HG02623 (cell line): ENCODE data around the gene RPL21.

Source experiments
- ATAC-seq: cut with Tn5 transposase; IDR thresholded peaks from one replicate; pipeline ENCODE4 v1.9.1; 2021; ENCODE audit warnings: moderate library complexity; ENCODE audit not compliant: unreplicated experiment

RPL21 gene

GRCh38 chr13:27257648-27258253 is 6.4 kb downstream of the RPL21 start:
- ATAC-seq = no peak

DNA sequence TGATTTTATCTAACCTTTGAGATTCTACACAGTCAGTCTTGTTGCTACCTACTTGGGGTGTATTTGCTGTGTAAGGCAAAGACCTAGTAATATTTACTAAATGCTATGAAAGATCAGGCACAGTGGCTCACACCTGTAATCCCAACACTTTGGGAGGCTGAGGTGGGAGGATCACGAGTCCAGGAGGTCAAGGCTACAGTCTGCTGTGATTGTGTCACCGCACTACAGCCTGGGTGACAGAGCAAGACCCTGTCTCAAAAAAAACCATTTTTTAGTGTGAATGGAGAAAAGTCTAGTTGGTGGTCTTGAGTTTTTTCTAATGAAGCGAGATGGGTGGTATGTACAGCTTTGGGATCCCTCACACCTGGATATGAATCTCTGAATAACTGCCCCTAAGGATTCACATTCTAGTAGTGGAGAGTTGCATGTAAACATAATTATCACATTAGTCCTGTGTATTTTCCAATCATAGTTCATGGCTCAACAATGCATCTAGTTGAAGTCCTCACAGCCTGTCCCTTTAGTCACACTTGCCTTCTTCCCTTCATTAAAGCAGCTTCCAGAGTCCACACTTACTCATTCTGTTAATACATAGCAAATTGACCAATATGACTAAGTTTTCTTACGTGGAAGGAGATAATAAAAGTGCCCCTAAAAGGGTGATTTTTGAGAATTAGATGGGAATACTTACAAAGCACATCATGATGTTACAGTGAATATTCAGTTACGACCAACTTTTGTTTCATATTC is 7.5 kb downstream of the RPL21 start:
- ATAC-seq = no peak

GRCh38 chr13:27259831-27260230 is 8.5 kb downstream of the RPL21 start:
- ATAC-seq = no peak

- ATAC-seq = no peak
These were observed 10.0 kb downstream of the RPL21 start for GRCh38 chr13:27261396-27261795.

DNA sequence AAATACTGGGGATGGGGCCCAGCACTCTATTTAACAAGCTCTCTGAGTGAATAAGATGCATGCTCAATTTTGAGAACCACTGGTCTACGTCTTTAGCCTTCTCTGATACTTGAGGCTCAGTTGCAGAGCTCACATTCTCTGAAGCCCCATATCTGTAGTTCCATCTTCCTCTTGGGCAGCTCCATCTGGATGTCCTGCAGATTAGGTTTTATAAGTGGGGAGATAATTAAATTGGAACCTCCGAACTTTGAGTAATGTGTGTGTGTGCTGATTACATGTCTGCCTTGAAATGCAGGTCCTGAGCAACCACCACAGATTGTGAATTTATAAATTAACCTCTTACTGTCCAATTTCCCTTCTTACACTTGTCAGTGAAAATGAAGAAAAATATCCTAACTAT is 12.1 kb downstream of the RPL21 start:
- no peak for ATAC-seq

- no peak for ATAC-seq
These were observed 12.8 kb downstream of the RPL21 start for GRCh38 chr13:27264181-27264580.

DNA sequence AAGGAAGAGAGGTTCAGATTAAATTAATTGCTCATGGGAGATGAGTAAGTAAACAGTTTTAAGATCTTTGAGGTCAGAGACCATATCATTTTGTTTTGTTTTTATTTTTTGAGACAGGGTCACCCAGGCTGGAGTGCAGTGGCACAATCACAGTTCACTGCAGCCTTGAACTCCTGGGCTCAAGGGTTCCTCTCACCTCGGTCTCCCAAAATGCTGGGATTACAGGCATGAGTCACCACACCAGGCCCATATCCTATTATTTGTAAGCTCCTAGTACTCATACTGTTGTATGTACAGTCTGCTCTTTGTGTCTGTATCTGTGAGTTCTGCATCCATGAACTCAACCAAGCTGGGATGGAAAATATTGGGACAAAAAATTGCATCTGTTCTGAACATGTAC is 13.3 kb downstream of the RPL21 start:
- ATAC-seq = no peak

DNA sequence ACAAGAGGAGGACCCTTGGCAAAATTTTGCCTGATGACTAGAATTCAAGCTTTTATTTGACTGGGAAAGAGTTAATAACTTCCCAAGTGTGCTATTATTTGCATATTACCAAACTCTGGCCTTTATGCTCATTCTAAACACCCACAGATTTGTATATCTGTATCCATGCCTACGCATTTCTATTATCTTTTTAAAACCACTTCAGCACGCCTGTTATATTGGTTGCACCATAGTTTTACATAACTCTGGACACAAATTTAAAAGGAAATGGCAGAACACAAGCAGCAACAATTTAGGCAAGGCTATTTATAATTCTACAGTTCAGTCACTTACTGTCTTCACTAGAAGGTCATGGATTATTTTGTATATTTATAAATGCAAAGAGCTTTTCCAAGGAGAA is 15.6 kb downstream of the RPL21 start:
- no peak for ATAC-seq

- no peak for ATAC-seq
These were observed 16.2 kb downstream of the RPL21 start for GRCh38 chr13:27267596-27267995.

DNA sequence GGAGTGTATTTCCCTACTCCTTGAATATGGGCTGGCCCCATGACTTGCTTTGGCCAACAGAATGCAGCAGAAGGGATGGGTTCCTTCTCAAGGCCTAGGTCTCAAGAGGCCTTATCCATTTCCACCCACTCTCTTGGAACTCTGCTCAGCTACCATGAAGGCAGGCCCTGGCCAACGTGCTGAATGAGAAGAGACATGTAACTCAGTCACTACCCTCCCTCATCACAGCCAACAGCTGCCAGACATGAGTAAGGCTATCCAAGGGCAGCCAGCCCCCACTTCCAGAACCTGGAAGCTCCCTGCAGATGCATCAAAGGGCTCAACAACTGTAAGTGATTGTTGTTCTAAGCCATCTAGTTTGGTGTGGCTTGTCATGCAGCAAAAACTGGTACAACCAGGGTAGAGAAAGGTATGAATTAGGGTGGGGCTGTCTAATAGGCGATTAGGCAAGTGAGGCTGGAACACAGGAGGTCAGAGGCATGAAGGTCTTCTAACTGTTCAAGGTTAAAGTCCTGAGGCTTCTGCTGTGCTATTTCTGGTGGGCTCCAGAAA is 17.8 kb downstream of the RPL21 start:
- ATAC-seq = no peak

DNA sequence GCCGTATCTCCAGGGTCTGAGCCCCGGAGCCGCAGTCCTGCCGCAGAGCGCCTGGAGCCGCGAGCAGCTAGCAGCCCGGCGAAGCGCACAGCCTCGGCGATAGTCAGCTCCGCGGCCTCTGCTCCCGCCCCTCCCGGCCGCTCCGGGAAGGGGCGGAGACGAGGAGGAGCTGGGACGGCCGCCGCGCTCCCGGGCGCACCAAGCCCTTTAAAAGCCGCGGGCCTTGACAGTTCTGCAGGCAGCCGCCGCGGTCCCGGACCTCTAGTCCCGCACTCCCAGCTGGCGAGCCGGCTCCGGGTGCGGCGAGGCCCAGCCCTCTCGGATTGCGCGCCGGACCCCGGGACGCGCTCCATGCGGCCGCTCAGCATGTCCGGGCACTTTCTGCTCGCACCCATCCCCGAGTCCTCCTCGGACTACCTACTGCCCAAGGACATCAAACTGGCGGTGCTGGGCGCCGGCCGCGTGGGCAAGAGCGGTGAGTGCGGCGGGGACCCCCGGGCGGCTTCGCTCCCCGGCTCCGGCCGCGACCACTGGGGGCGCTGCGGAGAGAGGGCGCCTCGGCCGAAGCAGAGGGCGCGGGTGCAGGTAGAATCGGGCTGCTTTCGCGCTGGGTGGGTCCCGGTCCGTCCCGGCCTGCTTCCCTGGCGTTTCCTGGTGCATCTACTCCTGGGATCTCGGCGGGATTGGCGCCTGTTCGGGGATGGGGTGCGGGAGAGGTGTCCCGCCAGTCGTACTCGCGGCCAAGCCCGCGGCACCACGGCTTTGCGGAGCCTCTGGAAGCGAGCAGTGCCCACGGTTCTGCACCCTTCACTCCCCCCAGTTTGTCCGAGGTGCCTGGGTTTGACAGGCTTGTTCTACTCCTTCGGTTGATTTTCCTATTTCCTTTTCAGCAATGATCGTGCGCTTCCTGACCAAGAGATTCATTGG is 19.5 kb downstream of the RPL21 start, which contains the start of gene RASL11A:
Gene RASL11A (plus strand): TSS at position 237 of the 927 bp plus-strand sequence. CDS start 115 bp downstream, at position 352.
- peak; percentile 82 for ATAC-seq

DNA sequence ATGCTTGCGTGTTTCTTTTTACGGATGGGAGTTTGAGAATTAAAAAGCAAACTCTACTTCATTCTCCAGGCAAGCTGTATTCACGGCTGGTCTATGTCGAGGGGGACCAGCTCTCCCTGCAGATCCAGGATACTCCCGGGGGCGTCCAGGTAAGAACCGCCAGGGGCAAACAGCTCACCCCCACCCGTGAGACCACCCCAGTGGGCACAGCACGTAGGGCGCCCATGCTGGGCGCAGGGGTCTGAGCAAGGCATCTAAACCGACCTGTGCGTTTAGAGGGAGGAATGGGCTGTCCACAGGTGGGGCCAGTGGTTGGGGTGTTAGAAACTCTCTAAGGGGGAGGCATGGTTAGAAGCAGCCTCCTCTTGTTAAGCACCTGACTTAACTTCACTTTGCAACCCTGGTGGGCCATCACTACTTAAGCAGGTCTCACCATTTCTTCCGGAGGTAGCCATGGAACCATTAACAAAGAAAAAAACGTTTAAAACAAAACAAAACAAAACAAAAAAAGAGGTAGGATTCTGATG is 20.3 kb downstream of the RPL21 start:
- ATAC-seq = no peak

- ATAC-seq = no peak
These were observed 22.5 kb downstream of the RPL21 start for GRCh38 chr13:27273658-27274425.

DNA sequence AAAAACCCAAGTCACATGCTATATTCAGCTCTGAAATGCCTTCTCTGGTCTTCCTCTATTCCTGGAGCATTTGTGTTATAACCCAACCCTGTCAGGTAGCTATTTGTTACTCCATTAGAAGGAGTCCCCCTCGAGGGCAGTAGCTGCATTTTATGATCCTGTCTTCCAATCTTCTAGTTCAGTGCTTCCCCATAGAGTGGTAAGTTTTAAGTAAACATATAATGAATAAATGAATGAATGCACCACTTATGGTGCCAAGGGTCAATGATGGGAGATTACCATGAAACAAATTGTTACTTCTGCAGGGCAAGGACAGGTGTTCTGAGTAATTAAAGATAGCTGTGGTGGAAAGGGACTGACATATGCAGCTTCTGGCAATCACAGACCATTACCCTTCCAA is 23.3 kb downstream of the RPL21 start:
- no peak for ATAC-seq

DNA sequence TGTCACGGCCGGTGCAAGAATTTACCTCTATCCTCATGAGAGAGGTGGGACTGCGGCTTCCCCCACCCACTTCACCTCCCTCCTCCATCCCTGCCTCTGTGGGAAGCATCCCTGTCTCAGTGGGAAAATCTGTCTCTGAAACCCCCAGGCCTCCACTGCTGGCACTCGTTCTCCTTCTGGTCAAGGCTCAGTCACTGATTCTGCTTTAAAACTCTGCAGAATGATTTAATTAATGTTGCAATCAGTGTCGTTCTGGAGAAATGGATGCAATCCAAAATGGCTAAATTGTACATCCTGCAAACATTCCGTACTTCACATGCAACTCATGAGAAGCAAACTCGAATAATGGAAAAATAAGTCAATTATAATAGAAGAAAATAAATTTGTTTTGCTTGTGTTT is 24.8 kb downstream of the RPL21 start:
- no peak for ATAC-seq

DNA sequence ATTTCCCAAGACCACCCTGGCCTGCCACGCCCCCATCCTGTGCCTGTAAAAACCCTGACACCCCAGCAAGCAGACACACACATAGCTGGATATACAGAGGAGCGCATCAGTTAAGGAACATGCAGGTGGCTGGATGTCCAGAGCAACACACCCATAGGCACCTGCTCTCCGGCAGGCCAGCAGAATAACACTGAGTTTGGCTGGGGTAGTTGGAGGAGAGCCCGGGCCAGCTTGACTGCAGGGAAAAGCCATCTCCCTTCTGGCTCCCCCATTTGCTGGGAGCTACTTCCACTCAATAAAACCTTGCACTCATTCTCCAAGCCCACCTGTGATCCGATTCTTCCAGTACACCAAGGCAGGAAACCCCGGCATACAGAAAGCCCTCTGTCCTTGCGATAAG is 28.1 kb downstream of the RPL21 start:
- no peak for ATAC-seq

GRCh38 chr13:27280009-27280656 is 28.8 kb downstream of the RPL21 start:
- ATAC-seq = no peak

- ATAC-seq = no peak
These were observed 29.5 kb downstream of the RPL21 start for GRCh38 chr13:27280841-27281240.

DNA sequence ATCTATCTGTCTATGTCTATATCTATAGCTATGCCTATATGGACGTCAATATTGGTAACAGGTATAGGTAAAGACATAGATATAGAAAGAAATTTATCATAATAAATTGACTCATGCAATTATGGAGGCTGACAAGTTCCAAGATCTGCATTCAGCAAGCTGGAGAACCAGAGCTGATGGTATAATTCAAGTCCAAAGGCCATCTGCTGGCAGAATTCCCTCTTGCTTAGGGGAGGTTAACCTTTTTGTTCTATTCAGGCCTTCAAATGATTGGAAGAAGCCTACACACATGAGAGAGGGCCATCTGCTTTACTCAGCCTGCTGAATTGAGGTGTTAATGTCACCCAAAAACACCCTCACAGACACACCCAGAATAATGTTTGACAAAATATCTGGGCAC is 30.1 kb downstream of the RPL21 start:
- no peak for ATAC-seq
